Left renal cortex interstitium (tissue), 4 donors: Measurements from ENCODE around the gene CPLX1. TPM values are rescaled to one million over a fixed set of nuclear protein-coding genes. Genes with fewer than 3 reads are reported as not detected.

Experiments
- DNase-seq, 4 donors: peaks; one replicate each; pipeline ENCODE4 v3.0.0-alpha.2; 2013; ENCODE audit warnings: low read depth in 4 of 4, low spot score in 2 of 4, missing footprints in 1 of 4
- polyA plus RNA-seq, 4 donors: library from polyadenylated mRNA; unstranded; fragments of 120-200 nt; gene quantifications; one replicate each; pipeline ENCODE4 v1.2.1, GENCODE V29; 2013; ENCODE audit not compliant: insufficient read length in 4 of 4

CPLX1 gene
- polyA plus RNA-seq, 4 donors = 1.5 to 4.1 (median 3.0) TPM

DNA sequence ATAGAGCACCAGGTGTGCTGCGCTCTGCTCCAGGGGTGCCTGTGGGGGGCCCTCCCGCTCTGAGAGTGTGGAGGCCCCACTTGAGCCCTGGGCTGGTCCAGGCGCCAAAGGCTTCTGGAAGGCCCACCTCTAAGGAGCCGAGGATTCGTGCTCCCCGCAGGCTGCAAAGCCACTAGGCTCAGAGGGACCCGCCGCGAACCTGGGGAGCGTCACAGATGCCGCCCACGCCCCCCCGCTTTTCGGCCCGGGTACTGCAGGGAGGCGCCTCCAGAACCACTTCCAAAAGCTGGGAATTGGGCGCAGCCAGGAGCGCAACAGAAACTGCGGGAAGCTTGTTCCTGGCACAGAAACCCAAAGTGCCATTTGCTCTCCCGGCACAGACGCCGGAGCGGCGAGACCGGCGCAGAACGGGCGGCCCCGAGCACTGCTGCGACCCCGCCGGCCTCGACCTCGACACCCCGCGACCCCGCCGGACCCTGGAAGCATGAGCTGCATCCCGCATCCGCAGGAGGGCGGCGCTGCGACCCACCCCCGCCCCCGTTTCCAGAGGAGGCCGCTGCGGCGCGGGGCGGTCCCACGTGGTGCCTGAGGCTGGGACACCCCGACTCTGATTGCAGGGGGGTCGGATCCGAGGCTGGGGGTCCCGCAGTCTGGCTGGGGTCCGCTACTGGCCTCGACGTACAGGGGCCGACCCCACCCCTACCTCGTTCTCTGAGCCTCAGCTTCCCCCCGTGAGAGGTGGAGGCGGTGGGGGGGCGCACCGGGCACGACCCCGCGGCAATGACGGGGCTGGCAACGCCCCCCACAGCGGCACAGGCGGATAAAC lies 30.8 kb downstream of the CPLX1 start:
- no peak for DNase-seq

DNA sequence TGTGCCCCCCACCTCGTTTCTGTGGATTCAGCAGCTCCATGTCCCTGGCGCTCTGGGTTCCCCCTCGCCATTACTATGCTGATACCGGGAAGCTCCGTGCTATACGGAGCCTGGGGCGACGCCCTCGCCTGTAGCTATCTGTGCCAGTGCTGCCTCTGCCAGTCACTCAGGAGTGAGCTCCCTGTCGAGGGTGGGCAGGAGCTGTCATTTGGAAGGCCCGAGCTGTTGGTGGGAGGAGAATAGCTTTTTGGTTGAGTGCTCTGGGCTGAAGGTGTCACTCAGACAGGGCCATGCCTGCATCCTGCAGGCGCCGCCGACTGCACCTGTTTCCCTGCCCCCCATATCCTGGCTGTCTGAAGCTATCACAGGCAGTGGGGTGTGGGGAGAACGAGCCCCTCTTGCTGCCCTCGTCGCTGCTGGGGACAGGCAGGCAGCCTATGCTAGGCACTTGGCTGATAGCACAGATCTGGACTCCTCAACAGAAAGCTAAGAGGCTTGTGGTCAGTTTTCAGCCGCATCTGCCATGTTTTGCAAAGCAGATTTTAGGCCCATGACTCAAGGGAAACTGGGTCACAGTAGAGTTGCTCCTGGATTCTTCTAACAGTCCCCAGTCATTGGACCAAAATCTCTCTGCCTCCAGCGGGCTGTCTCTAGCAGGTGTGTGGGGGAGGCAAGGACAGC lies 31.8 kb downstream of the CPLX1 start:
- no peak for DNase-seq

DNA sequence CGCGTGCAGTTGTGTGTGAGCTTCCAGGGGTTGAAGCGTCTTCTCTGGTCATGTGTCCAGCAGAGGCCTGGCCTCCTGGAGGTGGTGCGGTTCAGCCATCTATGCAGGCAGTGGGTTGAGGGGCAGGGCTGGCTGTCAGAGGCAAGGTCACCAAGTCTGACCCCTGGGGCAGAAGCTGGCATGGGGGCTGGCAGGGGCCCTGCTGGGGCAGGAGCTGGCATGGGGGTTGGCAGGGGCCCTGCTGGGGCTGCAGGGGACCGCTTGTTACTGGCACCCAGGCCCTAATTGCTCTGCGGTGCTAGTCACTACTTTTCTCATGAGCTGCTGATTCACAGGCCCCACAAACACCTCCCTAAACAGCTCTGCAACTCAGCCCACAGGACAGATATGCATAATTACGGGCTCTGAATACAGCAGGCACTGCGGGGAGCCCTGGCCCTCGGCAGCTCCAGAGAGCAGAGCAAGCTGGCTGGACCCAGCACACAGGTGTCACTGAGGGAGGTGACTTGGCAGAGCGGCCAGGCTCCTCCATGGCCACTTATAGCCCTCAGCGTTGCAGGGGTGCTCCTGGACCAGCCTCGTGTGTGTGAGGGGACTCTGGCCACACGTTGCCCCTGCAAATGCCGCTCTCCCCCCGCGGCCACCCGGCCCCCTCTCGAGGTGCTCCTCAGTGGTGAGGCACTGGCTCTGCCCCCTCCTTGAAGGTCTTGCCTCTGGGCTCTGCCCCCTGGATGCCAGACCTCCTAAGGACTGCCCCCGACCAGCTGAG lies 32.7 kb downstream of the CPLX1 start:
- no peak for DNase-seq

DNA sequence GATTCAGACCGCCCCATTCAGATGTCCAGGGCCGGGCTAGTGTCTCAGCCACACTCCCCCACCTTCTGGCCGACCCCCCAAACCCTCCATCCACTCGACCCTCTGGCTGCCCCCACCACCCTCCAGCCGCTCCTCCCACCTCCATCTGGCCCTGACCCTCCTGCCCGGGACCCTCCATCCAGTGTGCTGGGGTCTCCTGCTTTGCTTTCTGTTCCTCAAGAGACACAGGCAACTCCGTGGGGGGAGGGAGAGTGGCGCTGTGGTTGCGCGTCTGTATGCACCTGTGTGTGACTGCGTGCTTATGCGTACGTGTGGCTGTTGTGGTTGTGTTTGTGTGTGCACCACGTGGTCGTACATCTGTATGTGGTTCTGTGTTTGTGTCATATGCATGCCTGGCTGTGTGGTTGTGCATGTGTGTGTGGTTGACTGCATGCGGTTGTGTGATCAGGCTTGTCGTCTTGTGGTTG lies 33.3 kb downstream of the CPLX1 start:
- DNase-seq = no peak

DNA sequence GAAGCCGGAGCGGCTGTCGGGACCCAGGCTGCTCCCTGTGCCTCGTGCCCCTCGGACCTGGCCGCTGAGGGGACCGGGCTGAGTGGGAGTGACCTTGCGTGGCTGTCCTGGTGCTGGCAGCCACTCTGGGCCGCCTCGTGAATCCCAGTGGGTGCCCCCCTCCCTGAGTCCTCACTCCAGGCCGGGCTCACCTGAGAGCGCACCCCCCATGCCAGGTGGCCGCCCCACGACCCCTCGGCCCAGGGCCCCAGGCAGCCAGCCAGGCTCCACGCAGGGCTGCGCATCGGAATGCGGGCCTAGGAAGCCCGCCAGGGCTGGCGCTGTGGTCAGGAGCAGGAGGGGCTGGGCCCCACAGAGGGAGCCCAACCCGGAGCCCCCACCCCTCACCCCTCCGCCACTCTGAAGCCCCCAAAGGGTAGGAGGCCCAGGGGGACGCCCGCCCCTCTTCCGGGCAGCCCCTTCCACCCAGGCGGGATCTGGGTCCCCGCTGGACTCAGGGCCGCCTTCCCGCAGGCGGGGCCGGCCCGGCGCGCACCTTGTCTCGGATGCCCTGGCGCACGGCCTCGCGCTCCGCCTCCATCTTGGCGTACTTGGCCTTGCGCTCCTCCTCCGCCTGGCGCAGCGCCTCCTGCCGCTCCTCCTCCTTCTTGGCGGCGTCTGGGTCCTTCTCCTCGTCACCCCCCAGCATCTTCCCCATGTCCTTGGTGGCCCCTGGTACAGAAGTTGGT lies 33.9 kb downstream of the CPLX1 start:
- DNase-seq = no peak

DNA sequence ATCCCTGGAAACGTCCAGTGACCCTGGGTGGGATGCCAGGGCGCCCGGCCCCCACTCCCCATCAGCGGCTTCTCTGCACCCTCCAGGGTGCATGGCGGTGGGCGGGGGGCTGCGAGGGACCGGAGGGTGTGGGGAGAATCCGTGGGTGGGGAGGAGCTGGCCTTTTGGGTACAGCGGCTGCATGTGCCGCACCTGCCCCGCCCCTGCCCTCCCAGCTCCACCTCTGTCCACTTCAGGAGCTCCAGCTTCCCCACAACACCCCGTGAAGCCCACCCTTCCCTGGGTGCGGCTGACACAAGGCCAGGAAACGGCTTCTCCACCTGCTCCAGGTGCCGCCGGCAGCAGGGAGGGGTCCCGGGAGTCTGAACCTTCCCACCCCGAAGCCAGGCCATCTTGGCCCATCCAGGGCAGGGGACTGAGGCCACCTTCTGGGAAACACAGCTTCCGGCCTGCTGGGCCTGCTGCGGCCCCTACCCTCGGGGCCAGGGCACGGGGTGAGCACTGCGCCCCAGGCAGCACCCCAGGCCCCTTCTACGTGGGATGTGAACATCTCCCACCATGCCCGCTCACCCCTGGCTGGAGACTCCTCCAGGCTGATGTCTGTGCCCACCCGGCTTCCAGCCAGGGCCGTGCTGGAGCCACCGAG lies 34.6 kb downstream of the CPLX1 start:
- DNase-seq = no peak

DNA sequence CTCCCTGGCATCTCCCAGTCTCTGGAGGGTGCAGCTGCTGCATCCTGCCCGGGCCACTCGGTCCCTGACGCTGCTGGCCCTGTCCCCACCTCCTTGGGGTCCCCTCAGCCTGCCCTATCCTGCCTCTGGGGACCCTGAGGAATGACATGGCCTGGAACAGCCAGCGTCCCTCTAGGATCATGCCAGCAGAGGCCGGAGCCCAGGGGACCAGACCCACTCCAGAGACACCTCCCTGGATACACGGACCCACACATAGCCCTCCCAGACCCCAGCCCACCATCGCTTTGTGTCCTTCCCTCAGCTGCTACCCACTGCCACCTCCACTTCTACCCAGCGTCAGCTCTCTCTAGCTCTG lies 35.5 kb downstream of the CPLX1 start:
- no peak for DNase-seq

DNA sequence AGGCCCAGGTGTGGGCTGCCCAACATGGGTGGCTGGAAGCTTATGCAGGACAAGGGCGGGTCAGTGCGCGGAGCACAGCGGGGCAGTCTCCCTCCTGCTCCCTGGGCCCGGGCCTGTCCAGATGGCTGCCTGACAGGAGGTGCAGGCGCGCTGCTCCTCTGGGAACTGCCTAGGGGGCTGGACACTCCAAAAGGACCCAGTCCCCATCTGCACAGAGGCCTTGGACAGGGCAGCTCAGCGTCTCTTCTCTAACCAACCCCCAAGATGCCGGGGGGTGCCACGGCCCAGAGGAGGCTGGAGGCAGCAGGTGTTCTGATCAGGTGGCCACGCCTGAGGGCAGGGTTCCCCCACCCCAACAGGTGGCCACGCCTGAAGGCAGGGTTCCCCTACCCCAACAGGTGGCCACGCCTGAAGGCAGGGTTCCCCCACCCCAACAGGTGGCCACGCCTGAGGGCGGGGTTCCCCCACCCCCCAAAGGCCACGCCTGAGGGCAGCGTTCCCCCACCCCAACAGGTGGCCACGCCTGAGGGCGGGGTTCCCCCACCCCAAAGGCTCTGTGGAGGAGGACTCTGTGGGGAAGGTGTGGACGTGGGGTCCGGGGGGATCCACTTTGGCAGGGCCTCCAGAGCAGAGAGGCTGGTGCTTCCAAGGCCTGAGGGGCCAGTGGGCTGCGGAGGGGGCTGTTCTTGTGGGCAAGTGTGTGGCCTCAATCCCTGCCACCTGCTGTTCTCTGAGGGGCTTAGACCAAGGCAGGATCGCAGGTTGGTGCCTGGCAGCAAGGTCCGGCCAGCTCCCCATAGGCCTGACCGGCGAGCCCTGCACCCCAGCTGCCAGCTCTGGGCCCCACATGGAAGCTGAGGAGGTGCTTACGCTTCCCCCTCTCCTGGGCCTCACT lies 36.1 kb downstream of the CPLX1 start:
- DNase-seq = no peak

DNA sequence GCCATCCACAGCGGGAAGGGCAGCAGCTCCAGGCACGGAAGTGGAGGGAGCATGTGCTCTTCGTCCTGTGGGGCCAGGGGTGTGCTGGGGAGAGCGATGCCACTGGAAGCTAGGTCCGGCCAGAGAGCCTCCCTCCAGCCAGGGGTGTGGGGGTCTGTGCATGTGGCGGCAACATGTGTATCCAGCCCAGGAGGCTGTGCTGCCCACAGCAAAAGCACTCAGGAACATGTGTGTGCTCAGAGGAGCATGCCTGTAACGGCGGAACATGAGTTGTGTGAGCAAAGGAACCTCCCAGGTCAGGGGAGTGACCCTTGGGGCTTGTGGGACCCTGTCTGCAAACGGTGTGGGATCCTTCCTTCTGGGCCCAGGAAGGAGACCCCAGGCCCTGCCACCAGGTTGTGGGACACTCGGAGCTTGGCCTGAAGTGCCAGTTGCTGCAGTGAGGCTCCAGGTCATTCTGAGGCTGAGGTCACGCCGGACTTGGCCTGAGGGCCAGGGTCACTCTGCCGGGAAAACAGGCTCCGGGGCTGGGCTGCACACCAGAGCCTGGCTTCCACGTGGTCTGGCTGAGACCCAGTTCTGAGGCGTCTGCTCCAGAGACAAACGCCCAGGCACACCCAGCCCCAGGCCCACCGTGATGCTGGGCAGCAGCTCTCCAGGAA lies 37.2 kb downstream of the CPLX1 start:
- DNase-seq = no peak

DNA sequence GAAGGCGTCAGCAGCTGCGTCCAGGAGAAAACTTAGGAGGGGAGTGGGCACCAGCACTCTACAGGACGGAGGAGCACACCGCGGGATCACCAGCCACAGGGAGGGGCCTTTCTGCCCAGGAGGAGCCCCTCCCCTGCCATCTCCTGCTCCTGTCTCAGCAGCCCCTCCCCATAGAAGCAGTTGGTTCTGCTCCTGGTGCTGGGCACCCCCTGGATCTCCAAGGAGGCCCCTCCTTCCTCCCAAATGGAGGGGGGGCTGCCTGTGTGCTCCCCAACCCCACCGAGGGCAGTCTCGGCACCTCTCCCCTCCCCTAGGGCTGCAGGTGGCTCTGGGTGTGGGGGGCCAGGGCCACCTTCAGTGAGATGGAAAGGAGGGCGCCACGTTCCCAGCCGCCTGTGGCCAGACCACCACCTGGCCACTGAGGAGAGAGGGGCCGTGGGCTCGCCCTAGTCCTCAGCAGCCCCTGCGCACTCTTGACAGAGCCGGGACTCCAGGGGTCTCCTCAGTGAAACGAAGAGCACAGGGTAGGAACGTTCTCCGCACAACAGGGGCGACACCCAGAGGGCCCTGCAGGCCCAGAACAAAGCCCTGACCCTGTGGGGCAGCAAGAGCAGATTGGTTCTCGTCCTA lies 37.8 kb downstream of the CPLX1 start:
- no peak for DNase-seq

DNA sequence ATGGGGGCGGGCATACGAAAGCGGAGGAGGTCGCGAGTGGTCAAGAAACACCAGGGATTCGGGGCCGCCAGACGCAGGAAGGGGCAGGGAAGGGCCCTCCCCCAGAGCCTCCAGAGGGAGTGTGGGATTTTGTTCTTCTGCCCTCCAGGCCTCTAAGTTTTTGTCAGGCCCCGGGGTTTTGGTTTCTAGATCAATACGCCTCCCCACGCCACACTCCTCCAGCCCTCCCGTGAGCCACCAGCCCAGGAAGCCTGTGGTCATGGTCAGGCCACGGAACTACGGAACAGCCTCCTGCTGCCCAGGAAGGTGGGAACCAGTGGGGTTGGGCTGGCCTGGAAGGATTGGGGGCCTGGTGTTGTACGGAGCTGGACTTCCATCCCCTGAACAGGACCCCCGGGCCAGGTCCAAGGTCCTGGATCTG lies 38.4 kb downstream of the CPLX1 start:
- no peak for DNase-seq

DNA sequence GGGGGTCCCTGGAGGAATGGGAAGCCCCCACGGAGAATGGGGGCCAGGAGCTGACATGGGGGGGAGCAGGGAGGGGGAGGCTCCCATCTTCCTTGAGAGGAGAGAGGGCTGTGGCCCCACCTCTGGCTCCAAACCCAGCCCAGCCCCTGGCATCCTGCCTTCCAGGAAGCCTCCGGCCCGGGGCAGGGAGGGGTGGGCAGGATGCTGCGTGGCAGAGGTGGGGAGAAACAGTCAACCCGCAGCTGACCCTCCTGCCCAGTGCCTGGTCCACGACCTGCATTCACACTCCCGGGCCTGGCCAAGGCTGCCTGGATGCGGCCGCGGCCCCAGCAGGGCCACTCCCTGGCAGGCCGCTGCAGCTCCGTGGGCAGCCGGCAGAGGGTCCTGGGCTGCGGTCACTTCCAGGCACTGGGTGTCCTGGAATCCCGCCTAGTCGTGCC lies 39.0 kb downstream of the CPLX1 start:
- no peak for DNase-seq

DNA sequence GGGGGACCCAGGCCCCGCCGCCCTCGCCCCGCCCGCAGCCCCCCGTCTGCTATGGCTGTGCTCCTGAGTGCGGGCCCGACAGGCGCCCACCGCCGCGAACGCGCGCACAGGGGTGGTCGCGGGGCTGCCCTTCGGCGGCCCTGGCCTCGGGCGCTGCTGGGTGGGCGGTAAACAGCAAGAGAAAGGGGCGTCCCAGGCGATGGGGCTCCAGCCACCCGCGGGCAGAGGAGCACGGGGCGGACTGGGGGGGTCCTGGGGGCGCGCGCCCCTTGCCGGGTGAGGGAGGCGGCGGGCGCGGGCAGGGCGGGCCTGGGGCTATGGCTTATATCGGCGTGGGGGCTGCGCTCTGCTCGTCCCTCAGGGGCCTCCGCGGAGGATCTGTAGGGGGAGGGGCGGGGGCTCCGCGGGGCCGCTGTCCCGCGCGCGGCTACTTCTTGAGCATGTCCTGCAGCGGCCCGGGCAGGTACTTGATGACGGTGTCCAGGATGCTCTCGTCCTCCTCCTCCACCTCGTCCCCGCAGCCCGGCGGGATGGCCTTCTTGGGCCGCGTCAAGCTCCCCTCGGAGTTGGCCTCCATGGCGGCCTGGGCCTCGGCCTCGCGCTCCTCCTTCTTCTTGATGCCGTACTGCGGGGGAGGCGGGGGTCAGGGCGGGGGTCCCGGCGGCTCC lies 39.7 kb downstream of the CPLX1 start:
- no peak for DNase-seq

DNA sequence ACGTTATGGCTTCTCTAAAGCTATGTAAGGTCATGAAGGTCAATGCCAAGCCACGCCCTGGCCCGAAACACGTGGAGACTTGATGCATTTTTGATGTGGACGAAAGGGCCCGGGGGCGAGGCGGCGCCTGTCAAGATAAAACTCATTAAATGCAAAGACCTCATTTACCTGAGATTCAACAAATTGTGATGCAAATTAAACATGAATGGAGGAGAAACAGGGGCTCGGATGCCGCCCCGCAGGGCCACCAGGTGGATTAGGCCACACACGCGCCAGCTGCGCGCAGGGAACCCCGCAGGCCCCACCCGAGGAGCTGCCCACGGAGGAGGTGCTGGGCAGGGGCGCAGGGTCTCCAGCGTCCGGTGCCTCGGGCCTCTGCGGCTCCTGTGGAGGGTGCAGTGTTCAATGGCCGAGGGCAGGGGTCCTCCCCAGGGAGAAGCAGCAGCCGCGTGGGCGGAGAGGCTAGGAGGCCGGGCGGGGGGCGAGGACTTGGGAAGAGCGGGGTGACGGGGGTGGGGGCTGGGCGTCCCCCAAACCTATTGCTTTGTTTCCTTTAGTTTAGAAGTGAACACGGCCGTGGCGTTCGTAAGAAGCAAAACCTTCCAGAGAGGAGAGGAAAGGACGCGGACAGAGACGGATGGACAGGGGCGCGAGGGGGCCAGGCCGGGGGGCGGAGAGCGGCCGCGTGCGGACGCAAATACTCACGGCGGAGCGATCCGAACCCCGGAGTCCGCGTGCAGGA lies 40.4 kb downstream of the CPLX1 start:
- no peak for DNase-seq

DNA sequence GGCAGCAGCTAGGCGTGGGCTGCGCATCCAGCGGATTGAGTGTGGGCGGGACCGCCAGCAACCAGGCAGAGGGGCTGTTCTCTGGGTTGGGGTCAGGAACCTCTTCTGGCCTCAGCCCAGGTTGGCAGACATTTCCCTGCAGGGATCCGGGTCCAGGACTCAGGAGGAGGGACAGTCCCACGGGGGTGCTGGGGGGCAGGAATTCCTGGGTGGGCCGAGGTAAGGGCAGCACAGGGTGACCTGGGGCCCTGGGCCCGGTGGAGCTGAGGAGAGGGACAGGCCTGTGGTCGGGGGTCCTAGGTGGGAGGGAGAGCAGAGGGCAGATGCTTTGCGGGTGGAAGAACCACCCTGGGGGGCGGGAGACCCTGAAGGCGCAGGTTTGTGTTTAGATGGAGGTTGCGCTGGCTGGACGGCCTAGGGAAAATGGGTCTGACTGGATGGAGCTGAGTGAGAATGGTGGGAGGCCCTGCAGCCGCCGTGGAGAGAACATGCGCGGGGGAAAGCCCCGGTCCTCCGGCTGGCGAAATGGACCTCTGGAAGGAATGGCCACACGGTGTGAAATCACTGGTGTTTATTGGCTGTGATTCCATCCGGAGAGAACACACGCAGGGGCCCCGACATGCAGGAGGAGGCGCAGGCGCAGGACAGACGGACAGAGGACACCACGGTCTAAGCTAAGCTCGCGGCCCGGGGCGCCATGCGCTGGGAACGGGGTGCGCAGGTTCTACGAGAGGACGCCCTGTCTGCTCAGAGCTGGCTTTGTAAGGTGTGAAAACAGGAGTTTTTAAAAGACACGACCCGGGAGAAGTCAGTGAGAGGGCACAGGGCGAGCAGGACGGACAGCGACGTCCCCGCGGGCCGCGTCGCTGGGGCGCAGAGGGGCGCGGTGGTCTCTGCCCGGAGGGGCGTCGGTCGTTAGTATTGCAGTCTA lies 41.3 kb downstream of the CPLX1 start:
- no peak for DNase-seq
